HFF-Myc (cell line): Measurements from ENCODE around the gene NEURL1B.

Experiments used
- DNase-seq: peaks from one replicate; pipeline ENCODE4 v3.0.0-alpha.2; 2011; ENCODE audit warnings: low read depth; ENCODE audit errors: extremely low read depth
- H3K4me3 ChIP-seq: replicated peaks from 2 replicates; pipeline ENCODE4 v1.5.1; 2011; ENCODE audit warnings: low read depth, mild to moderate bottlenecking, control low read depth, low read length
- CTCF ChIP-seq: IDR thresholded peaks from 2 replicates; pipeline ENCODE4 v1.5.1; 2012; ENCODE audit warnings: mild to moderate bottlenecking, low read depth, low read length, control low read depth; ENCODE audit errors: missing control alignments

NEURL1B gene

GRCh38 chr5:172713113-172713808, 72.2 kb downstream of the NEURL1B start:
- no peak overlapping the region for H3K4me3 ChIP-seq
- no peak for DNase-seq
- TF ChIP-seq CTCF: peak; percentile 93

DNA sequence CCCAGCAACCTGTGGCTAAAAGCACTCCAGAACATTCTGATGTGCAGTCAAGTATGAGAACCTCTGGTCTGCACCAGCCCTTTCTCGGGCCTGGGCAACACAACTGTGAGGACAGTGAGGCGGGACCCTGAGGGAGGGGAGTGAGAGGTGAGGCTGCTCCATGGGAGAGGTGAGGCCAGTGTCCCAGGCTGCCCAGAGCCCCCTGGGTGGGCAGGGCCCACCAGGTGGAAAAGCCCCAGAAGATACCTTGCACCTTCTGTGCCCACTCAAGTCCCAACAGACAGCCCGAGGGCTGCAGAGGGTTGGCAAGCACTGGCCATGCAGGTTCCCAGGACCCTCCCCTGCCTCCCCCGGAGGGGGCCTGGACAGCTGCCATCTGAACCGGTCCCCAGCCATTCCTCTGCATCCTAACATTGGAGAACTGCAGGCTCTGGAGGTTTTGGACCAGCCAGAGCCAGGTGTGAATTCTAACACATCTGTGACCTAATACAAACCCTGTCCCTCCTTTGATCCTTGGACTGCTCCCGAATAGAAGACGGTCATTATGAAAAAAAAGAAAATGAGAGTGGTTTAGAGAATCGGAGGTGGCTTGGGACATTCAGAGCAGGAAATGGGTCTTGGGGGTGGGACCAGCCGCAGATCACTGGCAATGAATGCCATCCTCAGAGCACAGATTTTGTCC, 72.9 kb downstream of the NEURL1B start:
- DNase-seq: no peak
- no peak for TF ChIP-seq CTCF
- no peak overlapping the region for H3K4me3 ChIP-seq

DNA sequence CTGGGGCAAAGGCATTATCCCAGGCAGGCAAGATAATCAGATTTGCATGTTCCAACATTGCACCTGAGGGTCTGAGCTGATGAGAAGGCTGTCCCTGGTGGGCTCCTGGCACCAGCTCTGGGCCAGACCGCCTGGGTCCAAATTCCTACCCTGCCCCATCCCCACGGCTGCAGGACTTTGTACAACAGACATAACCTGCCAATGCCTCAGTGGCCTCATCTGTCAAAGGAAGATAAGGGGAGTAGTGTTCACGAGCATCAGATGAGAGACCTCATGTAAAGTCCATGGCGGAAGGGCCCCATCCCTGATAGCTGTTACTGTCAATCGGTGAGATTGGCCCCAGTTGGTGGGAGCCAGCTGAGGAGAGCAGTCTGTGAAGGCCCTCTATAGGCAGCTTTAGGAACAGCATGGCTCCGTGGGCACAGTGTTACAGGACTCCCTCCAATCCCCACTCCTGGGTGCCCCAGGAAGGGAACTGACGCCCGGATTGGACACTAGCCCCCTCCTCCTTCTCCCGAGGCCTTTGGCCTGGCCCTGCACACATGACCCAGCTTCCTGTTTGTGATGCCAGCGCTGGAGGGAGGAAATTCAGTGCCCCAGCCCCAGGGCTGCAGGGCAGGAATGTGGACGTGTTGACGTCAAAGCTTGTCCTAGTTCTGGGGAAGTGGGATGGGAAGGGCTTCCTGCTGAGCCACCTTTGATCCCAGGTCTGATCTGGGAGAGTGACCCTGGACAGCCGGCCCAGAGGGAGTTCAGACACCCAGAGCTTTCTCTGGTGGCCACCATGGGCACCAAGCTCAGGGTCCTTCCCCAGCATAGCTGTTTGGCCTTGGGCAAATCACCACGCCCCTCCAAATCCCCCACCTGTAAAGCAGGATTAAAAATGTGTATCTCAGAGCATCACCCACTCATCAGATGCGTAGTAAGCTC, 73.7 kb downstream of the NEURL1B start:
- DNase-seq: peak; percentile 32
- peak; percentile 91 for TF ChIP-seq CTCF
- no peak overlapping the region for H3K4me3 ChIP-seq

DNA sequence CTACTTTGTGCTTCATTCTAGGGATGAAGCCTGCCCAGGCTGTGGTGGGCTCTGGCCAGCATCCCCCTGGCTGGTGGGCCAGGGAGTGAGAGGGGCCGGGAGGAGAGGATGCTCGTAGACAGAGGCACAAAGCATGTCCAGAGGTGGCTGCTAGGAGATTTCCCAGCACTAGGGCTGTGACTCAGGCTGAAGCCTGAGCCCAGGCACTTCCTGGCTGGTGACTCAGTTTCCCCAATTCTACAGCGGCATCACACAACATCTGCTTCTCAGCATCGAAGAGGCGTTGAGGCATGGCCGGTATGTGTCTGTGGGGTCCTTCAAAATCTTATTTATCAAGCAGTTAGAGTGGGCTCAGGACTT, 74.3 kb downstream of the NEURL1B start:
- no peak for DNase-seq
- no peak for TF ChIP-seq CTCF
- no peak overlapping the region for H3K4me3 ChIP-seq

- DNase-seq: no peak
- no peak overlapping the region for H3K4me3 ChIP-seq
- TF ChIP-seq CTCF: no peak
Measured at GRCh38 chr5:172715931-172716682, 75.0 kb downstream of the NEURL1B start.

- no peak overlapping the region for H3K4me3 ChIP-seq
- peak; percentile 88 for TF ChIP-seq CTCF
- DNase-seq: peak; percentile 61
Measured at GRCh38 chr5:172716796-172717313, 75.8 kb downstream of the NEURL1B start.
